C4-2B (cell line): ENCODE measurements around the gene HPCAL1.

Experiments
- CTCF ChIP-seq: fragments of 450-650 bp; conservative IDR thresholded peaks from 2 replicates; pipeline ENCODE4 v1.5.1; 2017; ENCODE audit warnings: mild to moderate bottlenecking
- ZFX ChIP-seq: fragments of 450-650 bp; IDR thresholded peaks from 2 replicates; pipeline ENCODE4 v1.6.1; 2017

DNA sequence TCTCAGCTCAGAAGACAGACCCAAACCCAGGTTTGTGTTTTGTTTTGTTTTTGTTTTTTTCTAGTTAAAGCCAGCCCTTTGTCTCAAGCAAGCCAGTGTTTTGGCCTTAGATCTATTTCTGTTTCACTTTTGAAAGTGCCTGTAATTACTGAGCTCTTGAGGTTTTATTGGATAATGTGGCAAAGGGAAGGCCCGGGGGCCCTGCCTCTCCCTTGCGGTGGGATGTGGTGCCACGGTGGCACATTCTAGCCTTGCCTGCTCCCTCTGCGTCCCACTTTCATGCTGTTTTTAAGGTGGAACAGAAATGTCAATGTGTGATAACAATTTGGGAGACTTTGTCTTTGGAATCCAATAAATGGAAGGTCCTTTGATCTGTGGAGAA lies 2.5 kb downstream of the HPCAL1 start:
- no peak for TF ChIP-seq CTCF
- no peak for TF ChIP-seq ZFX
